OCI-LY7 (cell line): ENCODE measurements around the gene AP1G2.

ENCODE experiments used
- CTCF ChIP-seq: fragments of 200-600 bp; sonication (generic); conservative IDR thresholded peaks from 2 replicates; pipeline ENCODE4 v1.5.1; 2014; ENCODE audit warnings: mild to moderate bottlenecking, antibody characterized with exemption, low read length, moderate library complexity, mixed read lengths
- EZH2phosphoT487 ChIP-seq: fragments of 200-600 bp; sonication (generic); IDR thresholded peaks from 2 replicates; pipeline ENCODE4 v1.6.1; 2018; ENCODE audit warnings: low read depth, borderline replicate concordance, mild to moderate bottlenecking, mixed run types, antibody characterized with exemption, low read length, moderate library complexity, mixed read lengths

- TF ChIP-seq CTCF (no peak), EZH2phosphoT487 (no peak)
Measured at GRCh38 chr14:23565626-23566025, 2.0 kb downstream of the AP1G2 start.
